Islet of Langerhans (tissue), 1 donor: Measurements from ENCODE around the gene PRG2.

ENCODE experiments used
- FAIRE-seq: peaks from one replicate; lab custom pipeline; 2011; peaks lifted over from hg19 to GRCh38; lab: Jason Lieb, UNC

PRG2 gene, protein sequence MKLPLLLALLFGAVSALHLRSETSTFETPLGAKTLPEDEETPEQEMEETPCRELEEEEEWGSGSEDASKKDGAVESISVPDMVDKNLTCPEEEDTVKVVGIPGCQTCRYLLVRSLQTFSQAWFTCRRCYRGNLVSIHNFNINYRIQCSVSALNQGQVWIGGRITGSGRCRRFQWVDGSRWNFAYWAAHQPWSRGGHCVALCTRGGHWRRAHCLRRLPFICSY

GRCh38 chr11:57390535-57390934 lies at the start of gene PRG2:
Gene PRG2, minus strand, starts transcription at chr11:57390650. Its CDS starts 706 bp downstream, at chr11:57389944.
- no peak for FAIRE-seq

DNA sequence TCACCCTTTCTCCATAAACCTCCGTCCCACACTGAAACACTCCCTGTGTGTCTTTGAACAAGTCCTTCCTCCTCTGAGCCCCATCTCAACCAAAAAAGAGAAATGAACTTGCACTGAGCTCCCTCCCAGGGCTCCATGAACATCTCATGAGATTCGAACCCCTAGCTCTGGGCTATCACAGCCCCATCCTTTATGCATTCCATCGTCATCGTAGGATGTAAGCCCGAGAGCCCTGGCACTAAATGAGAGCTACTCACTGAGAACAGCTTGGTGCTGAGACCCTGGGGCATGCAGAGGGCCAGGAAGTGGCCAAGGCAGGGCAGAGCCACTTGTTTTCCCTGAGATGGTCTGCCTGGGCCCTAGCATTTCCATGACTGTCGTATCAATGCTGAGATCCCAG lies 49.3 kb upstream of the PRG2 start:
- no peak for FAIRE-seq

DNA sequence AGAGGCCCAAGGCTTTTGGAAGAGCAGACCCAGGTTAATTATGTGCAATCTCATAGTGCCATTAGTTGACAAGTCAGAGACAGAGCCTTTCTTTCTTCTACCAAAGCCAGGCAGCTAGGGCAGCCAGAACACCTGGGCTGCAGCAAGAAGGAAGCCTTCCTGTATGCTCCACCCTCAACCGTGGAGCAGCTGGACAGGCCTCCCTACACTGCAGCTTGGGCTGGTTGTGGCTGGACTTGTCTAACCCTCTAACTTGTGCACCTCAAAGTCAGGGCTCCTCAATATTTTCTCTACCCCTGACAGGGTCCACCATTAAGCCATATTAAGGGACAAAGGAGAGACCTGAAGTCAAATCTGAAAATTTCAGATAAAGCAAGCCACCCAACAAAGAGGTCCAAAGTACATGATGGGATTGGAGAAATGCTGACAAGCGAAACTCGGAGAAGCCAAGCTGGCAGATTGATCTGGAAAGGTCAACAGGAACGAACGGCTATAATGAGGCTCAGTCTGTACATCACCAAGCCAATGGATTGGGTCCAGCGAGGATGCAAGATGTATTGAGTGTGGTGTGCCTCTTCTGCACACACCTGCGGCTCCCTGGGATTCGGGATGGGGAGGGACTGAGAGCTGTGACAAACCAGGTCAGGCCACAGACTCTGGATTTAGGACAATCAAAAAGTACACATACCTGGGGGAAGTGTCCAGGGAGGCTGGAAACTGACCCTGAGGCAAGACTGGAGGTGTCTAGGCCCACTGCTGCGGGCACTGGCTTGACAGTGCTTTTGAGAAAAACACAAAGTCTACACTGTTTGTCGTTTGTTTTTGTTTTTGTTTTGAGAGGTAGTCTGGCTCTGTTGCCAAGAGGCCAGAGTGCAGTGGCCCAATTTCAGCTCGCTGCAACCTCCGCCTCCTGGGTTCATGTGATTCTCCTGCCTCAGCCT lies 48.2 kb upstream of the PRG2 start:
- FAIRE-seq = no peak

DNA sequence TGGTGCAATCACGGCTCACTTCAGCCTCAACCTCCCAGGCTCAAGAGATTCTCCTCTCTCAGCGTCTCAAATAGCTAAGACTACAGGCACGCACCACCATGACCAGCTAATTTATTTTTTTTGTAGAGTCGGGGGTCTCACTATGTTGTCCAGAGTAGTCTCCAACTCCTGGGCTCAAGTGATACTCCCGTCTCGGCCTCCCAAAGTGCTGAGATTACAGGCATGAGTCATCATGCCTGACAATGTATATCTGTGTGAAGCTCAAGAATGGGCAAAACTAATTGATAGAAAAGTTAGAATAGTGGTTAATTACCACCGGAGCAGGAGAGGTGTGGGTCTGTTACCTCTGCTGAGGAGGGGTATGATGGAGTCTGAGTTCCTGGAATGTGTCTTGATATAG lies 45.6 kb upstream of the PRG2 start:
- no peak for FAIRE-seq

DNA sequence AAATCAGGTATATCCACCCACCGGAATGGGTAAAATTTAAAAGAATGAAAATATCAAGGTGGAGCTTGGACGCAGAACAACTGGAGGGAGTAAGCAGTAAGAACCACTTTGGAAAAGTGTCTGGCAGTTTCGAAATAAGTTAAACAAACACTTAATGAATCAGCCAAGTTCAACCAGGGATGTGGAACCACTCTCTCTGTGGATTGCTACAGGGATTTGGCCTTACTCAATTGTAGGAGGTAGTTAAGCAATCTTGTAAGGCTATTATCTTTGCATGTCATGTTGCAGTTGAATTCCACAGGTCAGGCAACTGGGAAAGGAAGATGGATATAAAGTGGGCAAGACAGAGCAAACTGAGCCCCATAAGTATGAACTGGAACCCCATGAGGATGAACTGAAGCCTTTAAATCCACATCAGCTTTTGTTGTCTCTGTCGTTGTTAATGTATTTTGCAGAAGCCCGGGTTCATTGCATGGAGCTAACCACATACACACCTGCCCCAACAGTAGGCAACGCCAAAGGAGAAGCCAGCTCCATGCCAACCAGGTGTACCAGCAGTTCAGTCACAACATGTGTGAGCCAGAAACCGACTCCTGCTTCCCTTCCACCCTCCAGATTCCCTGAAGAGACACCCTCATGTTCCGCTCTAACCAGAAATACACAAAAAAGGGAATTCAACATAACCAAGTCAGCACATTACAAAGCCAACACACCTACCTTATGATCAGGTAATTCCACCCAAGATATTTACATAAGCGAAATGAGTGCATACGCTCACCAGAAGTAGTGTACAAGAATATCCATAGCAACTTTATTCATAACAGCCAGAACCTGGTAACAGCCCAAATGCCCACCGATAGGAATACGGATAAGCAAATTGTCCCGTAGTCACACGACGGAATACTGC lies 44.4 kb upstream of the PRG2 start:
- no peak for FAIRE-seq

GRCh38 chr11:57432714-57433163 lies 42.3 kb upstream of the PRG2 start:
- FAIRE-seq = no peak

DNA sequence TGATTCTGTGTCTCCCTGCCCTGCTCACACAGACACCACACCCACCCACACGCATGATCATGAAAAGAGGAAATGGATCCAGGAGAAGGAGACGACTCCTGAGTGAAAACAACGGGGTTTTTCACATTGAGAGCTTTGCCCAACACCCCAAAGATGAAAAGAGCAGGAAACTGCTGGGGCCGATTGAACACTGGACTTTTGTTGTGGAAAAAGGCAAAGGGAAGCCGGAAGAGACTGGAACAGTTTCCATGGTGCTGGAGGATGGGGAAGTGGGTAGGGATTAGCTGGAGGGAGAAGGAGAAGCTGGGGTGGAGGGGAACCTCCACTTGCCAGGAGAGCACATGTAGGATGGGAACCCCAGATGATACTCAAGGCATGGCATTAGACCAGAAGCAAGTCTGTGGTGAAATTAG lies 41.7 kb upstream of the PRG2 start:
- FAIRE-seq = no peak

- no peak for FAIRE-seq
These were observed 40.5 kb upstream of the PRG2 start for GRCh38 chr11:57430952-57431351.

- FAIRE-seq = no peak
These were observed 39.5 kb upstream of the PRG2 start for GRCh38 chr11:57429946-57430345.

GRCh38 chr11:57428643-57429042 lies 38.2 kb upstream of the PRG2 start:
- no peak for FAIRE-seq

DNA sequence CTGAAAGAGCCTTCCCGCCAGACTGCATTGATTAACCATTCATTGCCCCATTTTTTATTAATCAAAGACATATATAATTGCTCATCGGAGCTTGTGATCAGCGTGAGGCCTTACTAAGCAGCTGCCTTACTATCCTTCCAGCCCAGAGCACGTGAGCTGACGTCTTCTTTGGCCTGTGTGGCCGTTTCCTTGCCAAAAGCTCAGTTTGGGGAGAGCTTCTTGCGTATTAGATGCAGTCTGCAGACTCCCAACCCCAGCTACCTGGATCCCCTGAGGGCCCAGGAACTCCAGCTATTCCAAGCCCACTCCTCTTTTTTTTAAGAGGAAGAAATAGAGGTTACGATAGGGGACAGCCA lies 37.3 kb upstream of the PRG2 start:
- FAIRE-seq = no peak

GRCh38 chr11:57426929-57427726 lies 36.7 kb upstream of the PRG2 start, which contains the start of gene SLC43A3:
Gene SLC43A3, minus strand, starts transcription at chr11:57427121. Its CDS starts 949 bp downstream, at chr11:57426172.
- no peak for FAIRE-seq

GRCh38 chr11:57426439-57426928 lies 36.0 kb upstream of the PRG2 start:
- FAIRE-seq = no peak

DNA sequence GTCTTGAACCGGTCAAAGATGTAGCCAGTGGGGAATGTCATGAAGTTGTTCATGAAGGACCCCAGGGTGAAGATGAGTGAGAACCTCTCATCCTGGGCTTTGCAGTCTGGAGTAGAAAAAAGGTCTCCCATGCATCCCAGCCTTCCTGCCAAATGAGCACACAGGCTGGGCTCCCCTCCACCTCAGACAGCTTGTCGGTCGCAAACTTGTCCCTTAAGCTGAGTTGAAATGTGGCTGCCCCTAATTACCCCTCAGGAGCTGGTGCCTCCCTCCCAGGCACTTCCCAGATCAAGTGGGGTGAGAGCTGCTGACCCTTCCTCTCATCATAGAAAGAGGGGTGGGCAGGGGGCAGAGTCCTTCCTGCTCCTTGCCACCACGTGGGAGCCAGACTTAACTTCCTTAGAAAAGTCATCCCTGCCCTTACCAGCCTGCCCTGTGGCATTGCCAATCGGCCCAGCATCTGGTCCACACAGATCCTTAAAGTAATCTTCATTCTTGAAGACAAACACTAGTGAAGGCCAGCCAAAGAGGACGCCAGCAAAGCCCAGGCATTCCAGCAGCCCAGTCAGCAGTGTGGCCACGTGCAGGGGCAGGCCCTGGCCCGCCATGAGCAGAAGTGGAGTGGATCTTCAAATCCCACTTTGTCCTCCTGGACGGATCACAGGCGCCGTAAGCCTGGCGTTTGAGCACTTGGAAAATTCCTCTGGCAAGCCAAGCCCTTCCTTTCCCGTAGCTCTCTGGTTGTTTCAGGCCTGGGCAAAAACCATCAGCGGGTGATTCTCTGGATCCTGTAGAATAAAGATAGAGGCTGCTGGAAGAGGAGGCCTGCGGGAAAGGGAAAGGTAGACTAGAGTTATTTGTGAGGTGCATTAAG lies 35.4 kb upstream of the PRG2 start:
- no peak for FAIRE-seq

DNA sequence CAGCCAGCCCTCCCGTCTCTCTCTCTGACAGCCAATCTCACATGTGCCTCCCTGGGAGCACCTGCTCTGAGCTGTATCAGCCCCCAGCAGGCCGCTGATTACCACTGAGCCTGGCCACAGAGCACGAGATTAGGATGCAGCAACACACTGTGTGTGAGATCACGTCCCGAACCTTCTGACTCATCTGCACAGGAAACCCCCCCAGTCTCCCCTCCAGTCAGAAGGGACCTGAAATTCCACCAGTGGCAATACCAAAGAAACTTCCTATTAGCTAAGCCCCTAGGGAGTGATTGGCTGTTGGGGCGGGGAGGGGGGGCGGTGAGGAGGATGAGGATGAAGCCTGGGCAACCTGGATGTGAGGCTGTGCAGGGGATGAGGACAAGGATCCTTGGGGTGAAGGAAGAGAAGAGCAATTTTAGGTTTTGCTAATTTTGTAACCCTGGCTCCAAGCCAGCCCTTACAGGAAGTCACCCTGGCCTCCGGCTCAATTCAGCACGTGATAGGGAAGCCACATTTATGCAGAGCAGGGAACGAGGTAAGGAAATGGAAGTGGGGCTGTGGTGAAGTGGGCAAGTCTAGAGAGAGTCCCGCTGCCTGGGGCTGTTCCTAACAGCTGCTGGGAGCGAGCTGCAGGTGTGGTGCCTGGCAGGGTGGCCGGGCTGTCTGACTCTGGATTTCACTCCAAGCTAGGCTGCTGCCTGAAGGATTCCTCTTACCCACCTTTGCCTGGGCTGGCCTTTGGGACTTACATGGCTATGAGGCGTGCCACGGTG lies 34.5 kb upstream of the PRG2 start:
- FAIRE-seq = no peak

DNA sequence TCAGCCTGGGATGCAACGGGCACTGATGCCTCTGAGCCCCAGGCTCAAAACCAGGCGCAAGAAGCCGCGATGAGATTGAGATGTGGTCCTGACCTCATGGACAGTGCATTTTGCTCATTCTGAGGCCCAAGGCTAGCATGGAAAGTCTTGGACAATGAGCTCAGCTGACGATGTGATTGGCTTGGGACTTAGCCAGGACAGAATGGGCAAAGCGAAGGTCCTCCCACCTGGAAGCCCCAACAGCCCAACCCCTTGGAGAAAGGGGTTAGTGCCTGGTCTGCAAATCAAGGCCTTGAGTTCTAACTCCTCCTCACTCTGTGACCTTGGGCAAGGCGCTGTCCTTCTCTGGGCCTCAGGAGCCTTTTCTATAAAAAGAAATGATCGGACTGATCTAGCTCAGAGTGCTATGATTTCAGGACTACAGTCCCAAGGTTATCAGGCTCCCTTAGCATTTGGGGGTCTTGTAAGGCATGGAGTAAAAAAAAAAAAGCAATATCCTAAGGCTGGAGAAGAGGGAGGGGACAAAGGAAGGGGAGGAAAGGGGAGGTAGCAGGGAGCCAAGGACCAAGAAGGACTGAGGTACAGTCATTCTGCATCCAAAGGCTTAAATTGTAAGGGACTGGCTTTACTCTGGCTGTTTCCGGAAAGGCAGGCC lies 33.8 kb upstream of the PRG2 start:
- FAIRE-seq = no peak

DNA sequence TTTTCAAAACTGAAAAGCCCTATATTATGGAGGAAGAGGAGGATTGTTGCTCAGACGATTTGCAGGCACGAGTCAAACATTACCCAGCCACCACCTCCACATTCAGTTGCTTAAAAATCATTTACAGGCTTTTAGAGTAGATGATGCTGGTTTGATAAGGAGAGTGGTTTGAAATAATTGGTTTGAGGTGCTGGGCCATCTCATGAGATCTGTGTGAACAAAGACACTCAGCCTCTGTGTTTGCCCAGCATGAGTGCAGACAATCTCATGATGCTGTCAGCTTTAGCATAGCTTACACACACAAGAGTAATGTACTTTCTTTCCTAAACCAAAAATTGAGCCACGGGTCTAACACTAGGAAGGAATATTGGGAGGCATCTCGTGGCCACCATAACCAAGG lies 32.2 kb upstream of the PRG2 start:
- FAIRE-seq = no peak

GRCh38 chr11:57421805-57422204 lies 31.4 kb upstream of the PRG2 start:
- no peak for FAIRE-seq

DNA sequence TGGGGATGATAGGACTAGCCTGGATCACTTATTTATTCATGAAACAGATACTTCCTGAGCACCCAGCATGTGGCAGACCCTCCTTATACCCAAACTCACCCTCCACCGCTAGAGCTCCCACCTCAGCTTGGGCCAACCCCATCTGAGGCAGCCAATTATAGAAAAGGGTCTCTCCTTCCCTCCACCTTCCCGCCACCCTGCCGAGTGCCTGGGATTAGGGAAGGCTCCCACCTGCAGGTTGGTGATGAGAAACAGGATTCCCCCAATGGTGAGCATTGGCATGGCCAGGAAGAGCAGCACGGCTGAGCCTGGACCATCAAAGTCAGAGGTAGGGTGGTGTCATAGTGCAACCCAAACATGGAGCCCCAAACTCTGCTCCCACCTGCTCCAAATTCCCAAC lies 30.6 kb upstream of the PRG2 start:
- FAIRE-seq = no peak
